SK-N-SH treated with all-trans-retinoic acid at 6 μM for 48 hours (cell line): ENCODE data around the gene RNF19B.

Source experiments
- ATAC-seq: fragments of 200-7000 bp; cut with Tn5 transposase; 3 replicates; pipeline ENCODE4 v1.9.1; 2020; ENCODE audit warnings: mild to moderate bottlenecking, moderate library complexity
- ARNTL ChIP-seq: fragments of 450-650 bp; formaldehyde crosslinking; IDR thresholded peaks from 2 replicates; pipeline ENCODE4 v1.5.0; 2020; ENCODE audit warnings: low read depth, mild to moderate bottlenecking, moderate library complexity, borderline replicate concordance
- CSDC2 ChIP-seq: fragments of 250-450 bp; sonication (Bioruptor Pico); IDR thresholded peaks from 2 replicates; pipeline ENCODE4 v1.5.0; 2020; ENCODE audit warnings: mild to moderate bottlenecking, moderate library complexity
- ESRRG ChIP-seq: fragments of 250-450 bp; sonication (Bioruptor Pico); IDR thresholded peaks from 2 replicates; pipeline ENCODE4 v1.6.1; 2021; ENCODE audit warnings: mild to moderate bottlenecking
- GLIS3 ChIP-seq: fragments of 250-450 bp; sonication (Bioruptor Pico); IDR thresholded peaks from 2 replicates; pipeline ENCODE4 v1.5.0; 2020; ENCODE audit warnings: mild to moderate bottlenecking, moderate library complexity
- ISL1 ChIP-seq: fragments of 250-450 bp; sonication (Bioruptor Pico); IDR thresholded peaks from 2 replicates; pipeline ENCODE4 v2.1.2; 2022; ENCODE audit warnings: mild to moderate bottlenecking, moderate library complexity
- OSR1 ChIP-seq: fragments of 250-450 bp; sonication (Bioruptor Pico); IDR thresholded peaks from 2 replicates; pipeline ENCODE4 v1.8.0; 2022; ENCODE audit warnings: moderate library complexity, mild to moderate bottlenecking, inconsistent platforms
- RARB ChIP-seq: fragments of 250-450 bp; sonication (Bioruptor Pico); IDR thresholded peaks from 2 replicates; pipeline ENCODE4 v1.8.0; 2021; ENCODE audit warnings: mild to moderate bottlenecking, moderate library complexity
- SNAI2 ChIP-seq: fragments of 250-450 bp; sonication (Bioruptor Pico); IDR thresholded peaks from 2 replicates; pipeline ENCODE4 v1.5.0; 2020; ENCODE audit warnings: mild to moderate bottlenecking, moderate library complexity
- TOX ChIP-seq: fragments of 250-450 bp; sonication (Bioruptor Pico); IDR thresholded peaks from 2 replicates; pipeline ENCODE4 v1.8.0; 2021; ENCODE audit warnings: mild to moderate bottlenecking, moderate library complexity, borderline replicate concordance
- ZC3H10 ChIP-seq: fragments of 250-450 bp; sonication (Bioruptor Pico); IDR thresholded peaks from 2 replicates; pipeline ENCODE4 v1.5.1; 2021; ENCODE audit warnings: mild to moderate bottlenecking, moderate library complexity
- ZFP3 ChIP-seq: fragments of 250-450 bp; sonication (Bioruptor Pico); IDR thresholded peaks from 2 replicates; pipeline ENCODE4 v1.5.0; 2020; ENCODE audit warnings: mild to moderate bottlenecking, moderate library complexity
- ZFP30 ChIP-seq: fragments of 450-650 bp; formaldehyde crosslinking; IDR thresholded peaks from 2 replicates; pipeline ENCODE4 v1.5.0; 2022; ENCODE audit warnings: mild to moderate bottlenecking, moderate library complexity
- ZNF565 ChIP-seq: fragments of 450-650 bp; formaldehyde crosslinking; conservative IDR thresholded peaks from 2 replicates; pipeline ENCODE4 v1.5.0; 2020; ENCODE audit warnings: low read depth, mild to moderate bottlenecking, moderate library complexity
- ZNF70 ChIP-seq: fragments of 450-650 bp; formaldehyde crosslinking; IDR thresholded peaks from 2 replicates; pipeline ENCODE4 v1.5.0; 2020; ENCODE audit warnings: mild to moderate bottlenecking, moderate library complexity
- TF ChIP-seq, protein P1 (sequence below): fragments of 250-450 bp; sonication (Bioruptor Pico); IDR thresholded peaks from 2 replicates; pipeline ENCODE4 v1.8.0; 2021; ENCODE audit warnings: low read depth, mild to moderate bottlenecking, moderate library complexity, borderline replicate concordance
- TF ChIP-seq, protein P2 (sequence below): fragments of 250-450 bp; sonication (Bioruptor Pico); IDR thresholded peaks from 2 replicates; pipeline ENCODE4 v1.5.1; 2021; ENCODE audit warnings: mild to moderate bottlenecking, moderate library complexity
- TF ChIP-seq, protein P3 (sequence below): fragments of 250-450 bp; sonication (Bioruptor Pico); IDR thresholded peaks from 2 replicates; pipeline ENCODE4 v1.5.1; 2020; ENCODE audit warnings: low read depth, mild to moderate bottlenecking, moderate library complexity
- TF ChIP-seq, protein P4 (sequence below): fragments of 250-450 bp; sonication (Bioruptor Pico); IDR thresholded peaks from 2 replicates; pipeline ENCODE4 v1.5.0; 2020; ENCODE audit warnings: mild to moderate bottlenecking, moderate library complexity
- TF ChIP-seq, protein P5 (sequence below): fragments of 250-450 bp; sonication (Bioruptor Pico); IDR thresholded peaks from 2 replicates; pipeline ENCODE4 v1.8.0; 2020; ENCODE audit warnings: mild to moderate bottlenecking, moderate library complexity, borderline replicate concordance

RNF19B gene

DNA sequence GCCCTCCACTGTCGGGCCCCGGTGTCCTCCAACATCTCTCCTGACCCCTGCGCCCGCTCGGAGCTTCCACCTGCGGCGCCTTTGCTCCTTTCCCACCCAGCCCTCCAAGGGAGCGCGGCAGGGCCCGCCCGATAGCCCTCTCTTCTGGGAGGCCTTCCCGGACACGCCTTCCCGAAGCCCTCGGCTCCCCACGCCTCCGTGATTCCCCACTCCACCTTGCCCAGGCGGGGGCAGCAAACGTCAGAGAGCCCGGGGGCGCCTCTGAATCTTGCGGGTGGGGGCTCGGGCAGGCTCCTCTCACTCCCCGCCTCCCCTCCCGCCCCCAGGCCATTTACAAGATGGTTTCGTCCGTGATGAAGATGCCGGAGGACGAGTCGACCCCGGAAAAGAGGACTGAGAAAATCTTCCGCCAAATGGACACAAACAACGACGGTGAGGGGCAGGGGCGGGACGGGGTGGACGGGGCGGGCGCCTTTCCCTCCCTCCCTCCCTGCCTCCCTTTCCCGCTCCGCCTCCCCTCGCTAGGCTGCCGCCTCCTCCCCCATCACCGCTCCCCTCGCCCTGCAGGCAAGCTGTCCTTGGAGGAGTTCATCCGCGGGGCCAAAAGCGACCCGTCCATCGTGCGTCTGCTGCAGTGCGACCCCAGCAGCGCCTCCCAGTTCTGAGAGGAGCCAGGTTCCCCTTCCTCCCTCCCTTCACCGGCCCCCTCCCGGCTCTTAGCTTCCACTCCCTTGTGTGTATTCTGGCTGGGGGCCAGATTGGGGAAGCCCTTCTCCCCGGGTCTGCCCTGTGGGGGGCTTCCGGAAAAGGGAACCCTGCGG is 71.2 kb downstream of the RNF19B start:
- peak; percentile 37 for ATAC-seq
- TF ChIP-seq ESRRG (CRISPR knock-in tag): no peak
- no peak for TF ChIP-seq ZFP3 (CRISPR knock-in tag)
- no peak for TF ChIP-seq RARB
- no peak for TF ChIP-seq ZC3H10 (CRISPR knock-in tag)
- no peak for TF ChIP-seq ISL1 (CRISPR knock-in tag)
- TF ChIP-seq SNAI2 (CRISPR knock-in tag): no peak
- no peak for TF ChIP-seq ZNF70 (CRISPR knock-in tag)
- TF ChIP-seq, protein P1, sequence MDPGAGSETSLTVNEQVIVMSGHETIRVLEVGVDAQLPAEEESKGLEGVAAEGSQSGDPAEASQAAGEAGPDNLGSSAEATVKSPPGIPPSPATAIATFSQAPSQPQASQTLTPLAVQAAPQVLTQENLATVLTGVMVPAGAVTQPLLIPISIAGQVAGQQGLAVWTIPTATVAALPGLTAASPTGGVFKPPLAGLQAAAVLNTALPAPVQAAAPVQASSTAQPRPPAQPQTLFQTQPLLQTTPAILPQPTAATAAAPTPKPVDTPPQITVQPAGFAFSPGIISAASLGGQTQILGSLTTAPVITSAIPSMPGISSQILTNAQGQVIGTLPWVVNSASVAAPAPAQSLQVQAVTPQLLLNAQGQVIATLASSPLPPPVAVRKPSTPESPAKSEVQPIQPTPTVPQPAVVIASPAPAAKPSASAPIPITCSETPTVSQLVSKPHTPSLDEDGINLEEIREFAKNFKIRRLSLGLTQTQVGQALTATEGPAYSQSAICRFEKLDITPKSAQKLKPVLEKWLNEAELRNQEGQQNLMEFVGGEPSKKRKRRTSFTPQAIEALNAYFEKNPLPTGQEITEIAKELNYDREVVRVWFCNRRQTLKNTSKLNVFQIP: no peak
- no peak for TF ChIP-seq TOX (CRISPR knock-in tag)
- no peak for TF ChIP-seq CSDC2 (CRISPR knock-in tag)
- no peak for TF ChIP-seq ZNF565 (CRISPR knock-in tag)
- TF ChIP-seq ZFP30 (CRISPR knock-in tag): no peak
- TF ChIP-seq ARNTL (CRISPR knock-in tag): no peak
- TF ChIP-seq OSR1 (CRISPR knock-in tag): no peak

DNA sequence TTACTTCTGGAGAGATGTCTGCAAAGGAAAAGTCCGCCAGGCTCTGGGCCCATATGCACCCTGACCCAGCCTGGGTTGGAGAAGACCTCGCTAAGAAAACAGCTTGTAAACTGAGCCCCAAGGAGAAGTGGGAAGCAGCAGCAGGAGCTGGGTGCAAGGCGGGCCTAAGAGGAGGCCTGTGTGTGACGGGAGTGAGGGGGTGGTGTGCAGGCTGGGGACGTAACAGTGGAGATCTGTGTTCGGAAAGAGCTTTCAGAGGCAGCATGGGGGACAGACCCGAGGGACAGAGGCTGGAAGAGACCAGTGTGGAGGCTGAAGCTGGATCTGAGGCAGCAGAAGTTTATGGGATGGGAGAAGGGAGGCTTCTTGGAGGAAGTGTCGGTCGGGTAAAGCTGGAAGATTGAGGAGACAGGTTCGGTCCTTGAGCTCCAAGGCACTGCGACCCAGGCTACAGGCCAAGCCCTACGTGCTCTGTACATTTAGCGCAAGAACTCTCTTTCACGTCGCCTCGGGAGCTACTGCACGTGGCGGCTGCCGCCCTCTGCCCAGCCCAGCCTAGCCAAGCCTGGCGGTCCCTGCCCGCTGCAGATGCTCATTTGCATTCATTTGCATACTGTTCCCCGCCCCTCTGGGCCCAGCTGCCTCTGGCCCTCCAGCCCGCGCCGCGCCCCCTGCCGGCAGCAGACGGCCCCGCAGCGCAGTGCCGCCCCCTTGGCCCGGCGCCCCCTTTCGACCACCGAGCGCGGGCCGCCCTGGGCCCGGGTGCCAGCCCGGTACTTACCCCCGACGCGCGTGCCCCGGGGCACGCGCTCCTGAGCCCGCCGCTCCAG is 72.0 kb downstream of the RNF19B start:
- TF ChIP-seq OSR1 (CRISPR knock-in tag) (no peak), ZFP30 (CRISPR knock-in tag) (no peak), RARB (no peak), ESRRG (CRISPR knock-in tag) (no peak)
- TF ChIP-seq, protein P2, sequence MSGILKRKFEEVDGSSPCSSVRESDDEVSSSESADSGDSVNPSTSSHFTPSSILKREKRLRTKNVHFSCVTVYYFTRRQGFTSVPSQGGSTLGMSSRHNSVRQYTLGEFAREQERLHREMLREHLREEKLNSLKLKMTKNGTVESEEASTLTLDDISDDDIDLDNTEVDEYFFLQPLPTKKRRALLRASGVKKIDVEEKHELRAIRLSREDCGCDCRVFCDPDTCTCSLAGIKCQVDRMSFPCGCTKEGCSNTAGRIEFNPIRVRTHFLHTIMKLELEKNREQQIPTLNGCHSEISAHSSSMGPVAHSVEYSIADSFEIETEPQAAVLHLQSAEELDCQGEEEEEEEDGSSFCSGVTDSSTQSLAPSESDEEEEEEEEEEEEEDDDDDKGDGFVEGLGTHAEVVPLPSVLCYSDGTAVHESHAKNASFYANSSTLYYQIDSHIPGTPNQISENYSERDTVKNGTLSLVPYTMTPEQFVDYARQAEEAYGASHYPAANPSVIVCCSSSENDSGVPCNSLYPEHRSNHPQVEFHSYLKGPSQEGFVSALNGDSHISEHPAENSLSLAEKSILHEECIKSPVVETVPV (CRISPR knock-in tag): no peak
- TF ChIP-seq, all 23 proteins: peak for 0
- ATAC-seq: peak; percentile 67

DNA sequence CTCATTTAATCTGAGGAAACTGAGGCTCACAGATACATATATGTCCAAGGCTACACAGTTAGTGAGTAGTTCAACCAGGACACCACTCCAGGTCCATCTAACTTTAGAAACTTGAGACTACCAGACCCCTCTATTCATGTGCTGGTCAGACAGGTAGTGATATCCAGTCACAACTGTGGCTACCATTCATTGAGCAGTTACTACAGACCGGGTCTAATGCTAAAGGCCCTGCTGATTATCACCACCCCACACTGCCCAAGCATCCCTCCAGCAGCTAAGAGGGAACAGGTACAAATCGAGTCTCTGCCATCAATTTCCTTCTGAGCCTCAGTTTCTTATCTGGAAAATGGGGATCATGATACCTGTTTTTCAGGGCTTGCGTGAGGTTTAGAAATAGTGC is 73.0 kb downstream of the RNF19B start:
- TF ChIP-seq CSDC2 (CRISPR knock-in tag): no peak
- no peak for TF ChIP-seq ISL1 (CRISPR knock-in tag)
- TF ChIP-seq GLIS3: no peak
- TF ChIP-seq, protein P3, sequence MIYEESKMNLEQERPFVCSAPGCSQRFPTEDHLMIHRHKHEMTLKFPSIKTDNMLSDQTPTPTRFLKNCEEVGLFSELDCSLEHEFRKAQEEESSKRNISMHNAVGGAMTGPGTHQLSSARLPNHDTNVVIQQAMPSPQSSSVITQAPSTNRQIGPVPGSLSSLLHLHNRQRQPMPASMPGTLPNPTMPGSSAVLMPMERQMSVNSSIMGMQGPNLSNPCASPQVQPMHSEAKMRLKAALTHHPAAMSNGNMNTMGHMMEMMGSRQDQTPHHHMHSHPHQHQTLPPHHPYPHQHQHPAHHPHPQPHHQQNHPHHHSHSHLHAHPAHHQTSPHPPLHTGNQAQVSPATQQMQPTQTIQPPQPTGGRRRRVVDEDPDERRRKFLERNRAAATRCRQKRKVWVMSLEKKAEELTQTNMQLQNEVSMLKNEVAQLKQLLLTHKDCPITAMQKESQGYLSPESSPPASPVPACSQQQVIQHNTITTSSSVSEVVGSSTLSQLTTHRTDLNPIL (CRISPR knock-in tag): no peak
- TF ChIP-seq TOX (CRISPR knock-in tag): no peak
- TF ChIP-seq, protein P4, sequence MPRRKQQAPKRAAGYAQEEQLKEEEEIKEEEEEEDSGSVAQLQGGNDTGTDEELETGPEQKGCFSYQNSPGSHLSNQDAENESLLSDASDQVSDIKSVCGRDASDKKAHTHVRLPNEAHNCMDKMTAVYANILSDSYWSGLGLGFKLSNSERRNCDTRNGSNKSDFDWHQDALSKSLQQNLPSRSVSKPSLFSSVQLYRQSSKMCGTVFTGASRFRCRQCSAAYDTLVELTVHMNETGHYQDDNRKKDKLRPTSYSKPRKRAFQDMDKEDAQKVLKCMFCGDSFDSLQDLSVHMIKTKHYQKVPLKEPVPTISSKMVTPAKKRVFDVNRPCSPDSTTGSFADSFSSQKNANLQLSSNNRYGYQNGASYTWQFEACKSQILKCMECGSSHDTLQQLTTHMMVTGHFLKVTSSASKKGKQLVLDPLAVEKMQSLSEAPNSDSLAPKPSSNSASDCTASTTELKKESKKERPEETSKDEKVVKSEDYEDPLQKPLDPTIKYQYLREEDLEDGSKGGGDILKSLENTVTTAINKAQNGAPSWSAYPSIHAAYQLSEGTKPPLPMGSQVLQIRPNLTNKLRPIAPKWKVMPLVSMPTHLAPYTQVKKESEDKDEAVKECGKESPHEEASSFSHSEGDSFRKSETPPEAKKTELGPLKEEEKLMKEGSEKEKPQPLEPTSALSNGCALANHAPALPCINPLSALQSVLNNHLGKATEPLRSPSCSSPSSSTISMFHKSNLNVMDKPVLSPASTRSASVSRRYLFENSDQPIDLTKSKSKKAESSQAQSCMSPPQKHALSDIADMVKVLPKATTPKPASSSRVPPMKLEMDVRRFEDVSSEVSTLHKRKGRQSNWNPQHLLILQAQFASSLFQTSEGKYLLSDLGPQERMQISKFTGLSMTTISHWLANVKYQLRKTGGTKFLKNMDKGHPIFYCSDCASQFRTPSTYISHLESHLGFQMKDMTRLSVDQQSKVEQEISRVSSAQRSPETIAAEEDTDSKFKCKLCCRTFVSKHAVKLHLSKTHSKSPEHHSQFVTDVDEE (CRISPR knock-in tag): no peak
- TF ChIP-seq, protein P5, sequence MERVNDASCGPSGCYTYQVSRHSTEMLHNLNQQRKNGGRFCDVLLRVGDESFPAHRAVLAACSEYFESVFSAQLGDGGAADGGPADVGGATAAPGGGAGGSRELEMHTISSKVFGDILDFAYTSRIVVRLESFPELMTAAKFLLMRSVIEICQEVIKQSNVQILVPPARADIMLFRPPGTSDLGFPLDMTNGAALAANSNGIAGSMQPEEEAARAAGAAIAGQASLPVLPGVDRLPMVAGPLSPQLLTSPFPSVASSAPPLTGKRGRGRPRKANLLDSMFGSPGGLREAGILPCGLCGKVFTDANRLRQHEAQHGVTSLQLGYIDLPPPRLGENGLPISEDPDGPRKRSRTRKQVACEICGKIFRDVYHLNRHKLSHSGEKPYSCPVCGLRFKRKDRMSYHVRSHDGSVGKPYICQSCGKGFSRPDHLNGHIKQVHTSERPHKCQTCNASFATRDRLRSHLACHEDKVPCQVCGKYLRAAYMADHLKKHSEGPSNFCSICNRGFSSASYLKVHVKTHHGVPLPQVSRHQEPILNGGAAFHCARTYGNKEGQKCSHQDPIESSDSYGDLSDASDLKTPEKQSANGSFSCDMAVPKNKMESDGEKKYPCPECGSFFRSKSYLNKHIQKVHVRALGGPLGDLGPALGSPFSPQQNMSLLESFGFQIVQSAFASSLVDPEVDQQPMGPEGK (CRISPR knock-in tag): no peak
- no peak for TF ChIP-seq ZFP3 (CRISPR knock-in tag)
- TF ChIP-seq ZFP30 (CRISPR knock-in tag): no peak
- TF ChIP-seq OSR1 (CRISPR knock-in tag): no peak
- TF ChIP-seq SNAI2 (CRISPR knock-in tag): no peak
- TF ChIP-seq, all 23 proteins: peak for 0
- no peak for ATAC-seq
